ENCODE data around the gene PGP.

The PGP gene

DNA sequence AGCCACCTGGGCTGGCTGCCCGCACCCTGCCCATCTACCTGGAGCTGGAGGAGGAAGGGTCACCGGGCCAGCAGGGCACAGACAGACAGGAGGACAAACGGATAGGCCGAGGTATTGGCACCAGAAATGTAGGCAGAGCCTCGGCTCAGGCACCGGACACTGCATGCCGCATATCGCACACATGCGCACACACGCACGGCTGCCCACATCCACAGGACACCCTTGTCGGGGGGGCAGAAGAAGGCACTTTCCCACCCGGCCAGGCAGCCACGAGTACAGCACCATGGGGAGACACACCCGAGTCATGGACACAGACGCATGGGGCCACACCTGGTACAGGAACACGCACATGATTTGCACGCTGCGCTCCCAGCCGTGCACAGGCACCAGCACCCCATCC lies 32.7 kb downstream of the PGP start:
- no peak overlapping the region for H3K4me3 ChIP-seq (ENCODE audit: control insufficient read depth, low read depth, low read length)
- no peak for DNase-seq (ENCODE audit: low read depth)
- TF ChIP-seq, protein P1, sequence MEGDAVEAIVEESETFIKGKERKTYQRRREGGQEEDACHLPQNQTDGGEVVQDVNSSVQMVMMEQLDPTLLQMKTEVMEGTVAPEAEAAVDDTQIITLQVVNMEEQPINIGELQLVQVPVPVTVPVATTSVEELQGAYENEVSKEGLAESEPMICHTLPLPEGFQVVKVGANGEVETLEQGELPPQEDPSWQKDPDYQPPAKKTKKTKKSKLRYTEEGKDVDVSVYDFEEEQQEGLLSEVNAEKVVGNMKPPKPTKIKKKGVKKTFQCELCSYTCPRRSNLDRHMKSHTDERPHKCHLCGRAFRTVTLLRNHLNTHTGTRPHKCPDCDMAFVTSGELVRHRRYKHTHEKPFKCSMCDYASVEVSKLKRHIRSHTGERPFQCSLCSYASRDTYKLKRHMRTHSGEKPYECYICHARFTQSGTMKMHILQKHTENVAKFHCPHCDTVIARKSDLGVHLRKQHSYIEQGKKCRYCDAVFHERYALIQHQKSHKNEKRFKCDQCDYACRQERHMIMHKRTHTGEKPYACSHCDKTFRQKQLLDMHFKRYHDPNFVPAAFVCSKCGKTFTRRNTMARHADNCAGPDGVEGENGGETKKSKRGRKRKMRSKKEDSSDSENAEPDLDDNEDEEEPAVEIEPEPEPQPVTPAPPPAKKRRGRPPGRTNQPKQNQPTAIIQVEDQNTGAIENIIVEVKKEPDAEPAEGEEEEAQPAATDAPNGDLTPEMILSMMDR (IDR thresholded peaks at IDR 0.05; ENCODE audit: control insufficient read depth, insufficient read depth, low read depth, low read length, missing control alignments) = no peak

DNA sequence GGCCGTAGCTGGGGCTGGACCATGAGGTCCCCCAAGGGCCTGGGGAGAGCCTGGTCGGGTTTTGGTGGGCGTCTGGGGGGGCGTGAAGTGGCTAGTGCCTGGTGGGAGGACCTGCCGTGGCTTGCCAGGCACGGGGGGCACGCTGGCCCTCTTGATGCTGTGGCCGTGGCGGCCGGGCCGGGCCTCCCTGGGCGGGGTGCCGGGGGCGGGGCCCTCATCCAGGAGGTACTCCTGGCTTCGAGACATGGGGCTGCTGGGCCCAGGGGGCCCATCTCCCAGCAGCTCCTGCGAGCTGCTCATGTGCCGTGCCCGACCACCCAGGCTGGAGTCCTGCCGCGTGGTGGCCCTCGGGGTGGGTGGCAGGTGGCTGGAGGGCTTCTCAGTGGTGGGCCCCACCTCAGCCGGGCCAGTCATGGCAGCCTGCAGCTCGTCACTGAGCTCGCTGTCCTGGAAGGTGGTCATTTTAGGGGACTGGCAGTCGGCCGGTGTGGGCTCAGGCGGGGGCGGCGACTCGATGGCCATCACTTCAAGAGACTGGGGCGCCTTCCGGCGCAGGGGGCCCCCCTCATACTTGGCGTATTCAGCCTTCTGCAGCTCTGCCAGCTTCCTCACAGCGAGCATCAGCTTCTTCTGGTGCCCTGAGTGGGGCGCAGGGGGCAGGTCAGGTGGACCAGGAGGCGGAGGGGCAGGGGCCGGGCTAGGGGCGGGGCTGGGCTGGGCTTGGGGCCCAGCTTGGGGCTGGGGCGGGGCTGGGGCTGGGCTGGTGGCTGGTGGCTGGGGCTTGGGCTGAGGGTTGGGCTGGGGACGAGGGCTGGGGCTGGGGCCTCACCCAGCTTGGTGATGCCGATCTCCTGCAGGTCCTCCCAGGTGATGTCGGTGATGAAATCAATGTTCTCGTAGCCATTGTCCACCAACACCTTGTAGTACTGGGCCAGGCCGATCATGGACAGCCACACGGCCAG lies 33.4 kb downstream of the PGP start:
- TF ChIP-seq, protein P1 (IDR thresholded peaks at IDR 0.05; ENCODE audit: control insufficient read depth, insufficient read depth, low read depth, low read length, missing control alignments) = no peak
- H3K4me3 ChIP-seq (ENCODE audit: control insufficient read depth, low read depth, low read length) = no peak overlapping the region
- no peak for DNase-seq (ENCODE audit: low read depth)

GRCh38 chr16:2180461-2180860 lies 34.2 kb downstream of the PGP start:
- no peak overlapping the region for H3K4me3 ChIP-seq (ENCODE audit: control insufficient read depth, low read depth, low read length)
- TF ChIP-seq, protein P1 (IDR thresholded peaks at IDR 0.05; ENCODE audit: control insufficient read depth, insufficient read depth, low read depth, low read length, missing control alignments) = no peak
- DNase-seq (ENCODE audit: low read depth) = no peak

GRCh38 chr16:2179576-2179975 lies 35.1 kb downstream of the PGP start:
- TF ChIP-seq, protein P1 (IDR thresholded peaks at IDR 0.05; ENCODE audit: control insufficient read depth, insufficient read depth, low read depth, low read length, missing control alignments) = no peak
- DNase-seq (ENCODE audit: low read depth) = no peak

DNA sequence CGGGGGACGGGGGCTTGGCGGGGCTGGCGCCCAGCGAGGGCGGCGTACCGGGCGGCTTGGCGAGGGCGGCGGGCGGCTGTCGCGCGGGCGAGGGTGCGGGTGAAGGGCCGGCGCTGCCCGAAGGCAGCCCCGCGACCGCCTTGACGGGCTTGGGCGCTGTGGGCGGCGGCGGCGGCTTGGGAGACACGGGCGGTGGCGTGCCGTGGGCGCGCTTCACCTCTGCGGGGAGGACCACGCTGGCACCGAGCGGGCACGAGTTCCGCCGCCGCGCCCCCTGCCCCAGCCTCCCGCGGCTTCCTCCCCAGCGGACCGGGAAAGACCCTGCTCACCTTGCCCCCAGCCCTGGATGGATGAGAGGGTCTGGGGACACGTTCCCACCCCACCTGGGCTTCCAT lies 35.5 kb downstream of the PGP start:
- H3K4me3 ChIP-seq (ENCODE audit: control insufficient read depth, low read depth, low read length) = no peak overlapping the region
- DNase-seq (ENCODE audit: low read depth) = no peak
- TF ChIP-seq, protein P1 (IDR thresholded peaks at IDR 0.05; ENCODE audit: control insufficient read depth, insufficient read depth, low read depth, low read length, missing control alignments) = no peak

More at GRCh38 chr16:2179576-2179975, 35.1 kb downstream of the PGP start:
- H3K4me3 ChIP-seq (ENCODE audit: control insufficient read depth, low read depth, low read length) = no peak overlapping the region

DNA sequence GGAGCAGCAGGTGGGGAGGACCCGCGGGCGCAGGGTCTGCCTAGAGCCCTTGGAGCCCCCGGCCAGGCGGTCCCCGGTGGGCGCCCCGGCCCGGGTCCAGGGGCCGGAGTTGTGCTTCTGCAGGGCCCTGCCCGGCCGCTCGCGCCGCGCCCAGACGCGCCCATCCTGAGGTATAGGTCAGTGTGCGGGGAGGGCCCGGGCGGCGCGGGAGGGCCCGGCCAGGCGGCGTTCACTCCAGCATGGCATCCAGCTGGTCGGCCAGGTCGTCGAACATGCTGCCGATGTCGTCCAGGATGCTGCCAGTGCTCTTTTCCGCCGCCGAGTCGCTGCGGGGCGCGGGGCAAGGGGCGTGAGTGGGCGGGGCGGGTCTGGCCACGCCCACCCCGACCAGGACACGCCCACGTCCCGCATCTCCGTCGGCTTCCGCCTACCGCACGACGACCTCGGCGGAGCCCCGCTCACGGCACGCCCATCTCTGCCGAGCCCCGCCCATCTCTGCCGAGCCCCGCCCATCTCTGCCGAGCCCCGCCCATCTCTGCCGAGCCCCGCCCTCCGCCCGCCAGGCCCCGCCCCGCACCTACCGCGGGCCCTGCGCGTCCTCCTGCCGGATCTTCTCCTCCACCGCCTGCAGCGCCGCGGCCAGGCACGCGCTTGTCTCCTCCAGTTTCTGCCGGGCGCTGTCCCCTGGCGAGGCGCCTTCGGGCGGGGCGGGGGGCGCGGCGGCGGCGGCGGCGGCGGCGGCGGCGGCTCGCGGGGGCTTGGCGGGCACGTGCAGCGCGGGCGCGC lies 36.1 kb downstream of the PGP start:
- TF ChIP-seq, protein P1 (IDR thresholded peaks at IDR 0.05; ENCODE audit: control insufficient read depth, insufficient read depth, low read depth, low read length, missing control alignments) = no peak
- DNase-seq (ENCODE audit: low read depth) = no peak

More for the DNA sequence above, 36.1 kb downstream of the PGP start:
- no peak overlapping the region for H3K4me3 ChIP-seq (ENCODE audit: control insufficient read depth, low read depth, low read length)

All from AG09309 (cell line).